A549 (cell line): Measurements from ENCODE around the gene LMTK3. TPM values are rescaled to one million over a fixed set of nuclear protein-coding genes. Genes with fewer than 3 reads are reported as not detected.

Source experiments
- ATAC-seq, 2 experiments: fragments of 200-7000 bp in 1 of 2; fragments of >200 bp in 1 of 2; cut with Nextera tagmentation in 1 of 2; cut with Tn5 transposase in 1 of 2; 3 replicates each; pipeline versions ENCODE4 v1.8.0 to v1.9.1; 2018 to 2020; ENCODE audit warnings: mild to moderate bottlenecking in 1 of 2, moderate library complexity in 1 of 2
- CTCF ChIA-PET: fragments of 300-600 bp; sonication (Branson Sonifier 250); formaldehyde crosslinking; extraction: SDS; loops from one replicate; lab custom pipeline; 2021; ENCODE audit warnings: antibody characterized with exemption, inconsistent platforms; lab: Yijun Ruan, JAX
- POLR2A ChIA-PET: fragments of 350-600 bp; formaldehyde crosslinking; extraction: SDS; loops from one replicate; lab custom pipeline; 2021; ENCODE audit warnings: antibody characterized with exemption, inconsistent platforms; lab: Yijun Ruan, JAX
- DNase-seq, 2 experiments: peaks; one replicate each; pipeline versions ENCODE4 v3.0.0 to v3.0.0-alpha.2; 2011 to 2016; ENCODE audit warnings: low read depth in 1 of 2, low spot score in 1 of 2
- FAIRE-seq: peaks from 2 replicates; lab custom pipeline; 2011; peaks lifted over from hg19 to GRCh38; lab: Jason Lieb, UNC
- H3K27ac ChIP-seq, 2 experiments: fragments of >200 bp; sonication (Bioruptor Twin); formaldehyde crosslinking; 3 replicates each; pipeline ENCODE4 v1.5.1; 2016 to 2017
- H3K4me1 ChIP-seq: fragments of >200 bp; sonication (Bioruptor Twin); formaldehyde crosslinking; 3 replicates; pipeline ENCODE4 v1.6.1; 2016
- H3K4me2 ChIP-seq: fragments of >200 bp; sonication (Bioruptor Twin); formaldehyde crosslinking; 3 replicates; pipeline ENCODE4 v1.6.1; 2016
- H3K4me3 ChIP-seq: fragments of >200 bp; sonication (Bioruptor Twin); formaldehyde crosslinking; 3 replicates; pipeline ENCODE4 v1.5.1; 2016
- H3K9me3 ChIP-seq: fragments of >200 bp; sonication (Bioruptor Twin); formaldehyde crosslinking; 3 replicates; pipeline ENCODE4 v1.6.1; 2016
- CHD2 ChIP-seq: fragments of 150-350 bp; IDR thresholded peaks from 2 replicates; pipeline ENCODE4 v1.6.1; 2014; ENCODE audit warnings: low read length; ENCODE audit not compliant: partially characterized antibody
- CHD4 ChIP-seq: fragments of 200-600 bp; sonication (generic); IDR thresholded peaks from 2 replicates; pipeline ENCODE4 v1.6.1; 2016; ENCODE audit warnings: antibody characterized with exemption, mild to moderate bottlenecking, borderline replicate concordance
- HDAC2 ChIP-seq: fragments of 200-600 bp; sonication (generic); IDR thresholded peaks from 2 replicates; pipeline ENCODE4 v1.6.1; 2016
- HOXA7 ChIP-seq: fragments of 250-450 bp; sonication (Bioruptor Pico); IDR thresholded peaks from 2 replicates; pipeline ENCODE4 v1.5.0; 2020; ENCODE audit warnings: mild to moderate bottlenecking, moderate library complexity
- HOXB5 ChIP-seq: fragments of 250-450 bp; sonication (Bioruptor Pico); IDR thresholded peaks from 2 replicates; pipeline ENCODE4 v1.5.0; 2020; ENCODE audit warnings: mild to moderate bottlenecking, moderate library complexity
- JUN ChIP-seq, 2 experiments: fragments of >200 bp; sonication (Bioruptor Twin); formaldehyde crosslinking; IDR thresholded peaks; 2 replicates in 1 of 2; 3 replicates in 1 of 2; pipeline ENCODE4 v1.6.1; 2016 to 2017
- KDM1A ChIP-seq: fragments of 200-600 bp; sonication (generic); IDR thresholded peaks from 2 replicates; pipeline ENCODE4 v1.6.1; 2016; ENCODE audit warnings: low read depth, mild to moderate bottlenecking
- MYC ChIP-seq: IDR thresholded peaks from 2 replicates; pipeline ENCODE4 v1.6.1; 2012; ENCODE audit warnings: mild to moderate bottlenecking, inconsistent platforms, low read length, improper control_type of control experiment, borderline replicate concordance
- POLR2AphosphoS2 ChIP-seq: conservative IDR thresholded peaks from 2 replicates; pipeline ENCODE4 v1.6.1; 2012; ENCODE audit warnings: low read length, improper control_type of control experiment, inconsistent platforms
- RAD21 ChIP-seq, 2 experiments: fragments of >200 bp in 1 of 2; sonication (Bioruptor Twin) in 1 of 2; formaldehyde crosslinking in 1 of 2; IDR thresholded peaks in 1 of 2; conservative IDR thresholded peaks in 1 of 2; 2 replicates in 1 of 2; 3 replicates in 1 of 2; pipeline ENCODE4 v1.6.1; 2012 to 2018; ENCODE audit warnings: inconsistent platforms in 1 of 2
- RCOR1 ChIP-seq: fragments of 150-350 bp; IDR thresholded peaks from 2 replicates; pipeline ENCODE4 v1.6.1; 2014; ENCODE audit warnings: antibody characterized with exemption, low read length, low read depth
- SMC3 ChIP-seq: fragments of >200 bp; sonication (Bioruptor Twin); formaldehyde crosslinking; IDR thresholded peaks from 3 replicates; pipeline ENCODE4 v1.6.1; 2018; ENCODE audit warnings: inconsistent platforms
- ZFP36 ChIP-seq: fragments of 450-650 bp; IDR thresholded peaks from 2 replicates; pipeline ENCODE4 v1.6.1; 2014; ENCODE audit warnings: borderline replicate concordance; ENCODE audit not compliant: partially characterized antibody
- WGBS: methylation state at CpG from one replicate; pipeline ENCODE4 v1.1.6; 2017; ENCODE audit errors: missing lambda C conversion rate; 5-methylcytosine and 5-hydroxymethylcytosine counted together
- polyA plus RNA-seq, 4 experiments: library from polyadenylated mRNA; depleted of rRNA in 3 of 4; stranded (reverse); fragments of >200 nt; fragmentation: RNase III in 1 of 4; extraction: RNeasy Plus Mini Kit Qiagen cat#74134 plus additional on column Dnase treatment in 1 of 4; gene quantifications; 2 replicates in 3 of 4; 3 replicates in 1 of 4; pipeline ENCODE4 v1.2.3, GENCODE V29; 2011 to 2017
- TF ChIP-seq, protein P1 (sequence below): IDR thresholded peaks from 2 replicates; pipeline ENCODE4 v1.6.1; 2012
- TF ChIP-seq, protein P2 (sequence below): IDR thresholded peaks from 2 replicates; pipeline ENCODE4 v1.6.1; 2012
- TF ChIP-seq, protein P3 (sequence below): fragments of >200 bp; sonication (Bioruptor Twin); formaldehyde crosslinking; IDR thresholded peaks from 3 replicates; pipeline ENCODE4 v1.6.1; 2016
- TF ChIP-seq, protein P4 (sequence below): fragments of >200 bp; sonication (Bioruptor Twin); formaldehyde crosslinking; IDR thresholded peaks from 3 replicates; pipeline ENCODE4 v1.5.1; 2016

The LMTK3 gene
- polyA plus RNA-seq, 2 of the 4 experiments (the other 2 are of a cell fraction) = 0.62 to 6.1 TPM

DNA sequence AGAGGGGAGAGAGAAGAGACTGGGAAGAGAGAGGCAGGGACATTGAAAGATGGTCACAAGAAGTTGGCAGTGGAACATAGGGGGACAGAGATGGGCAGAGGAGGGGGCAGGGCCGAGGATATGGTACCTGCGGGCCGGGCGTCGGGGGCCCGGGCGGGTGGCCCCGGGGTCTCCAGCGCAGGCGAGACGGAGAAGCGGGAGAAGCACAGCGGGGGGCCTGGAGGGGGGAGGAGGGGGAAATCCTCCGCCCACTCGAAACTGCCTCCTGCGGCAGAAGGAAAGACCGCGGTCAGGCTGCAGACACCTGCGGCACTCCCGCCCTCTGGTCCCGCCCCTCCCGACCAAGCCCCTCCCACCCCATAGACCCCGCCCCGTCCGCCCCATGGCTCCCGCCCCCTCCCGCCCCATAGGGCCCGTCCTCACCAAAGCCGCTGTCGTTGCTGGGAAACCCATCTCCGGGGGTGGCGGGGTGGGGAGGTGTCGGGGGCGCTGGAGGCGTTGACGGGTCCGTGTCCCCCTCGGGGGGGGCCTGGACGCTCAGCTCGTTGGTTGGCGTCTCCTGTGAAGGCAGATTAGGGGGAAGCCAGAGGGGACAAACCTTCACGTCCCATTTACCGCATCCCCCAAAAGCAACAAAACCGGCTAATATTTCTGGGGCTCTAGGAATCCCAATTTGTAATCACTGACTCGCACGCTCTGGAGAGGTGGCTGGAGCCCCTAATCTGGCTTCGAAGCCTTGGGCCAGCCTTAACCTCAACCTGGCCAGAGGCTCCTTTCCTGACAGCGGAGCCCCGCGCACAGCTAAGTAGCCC, 20.4 kb downstream of the LMTK3 start:
- Histone ChIP-seq H3K4me2 (peak overlapping the region; percentile 65), H3K4me1 (peaks cover 68% of the 10 kb centered on the region), H3K9me3 (no peaks in the 10 kb centered on the region), H3K4me3 (peak overlapping the region; percentile 22; the same call in 1 of the 3 replicates), H3K27ac (peak overlapping the region; percentile 40 to 94; a peak in 5 of 6 replicates)
- FAIRE-seq = no peak
- peak; percentile 73 to 86 for DNase-seq
- ChIA-PET CTCF (interaction anchor here (0.9 to 9.5 kb wide), 12 partner anchors 11 to 184 kb away, joined by 3 to 268 read pairs (median 30); partner anchors contain the start of genes KDELR1, LMTK3 and SPACA4), POLR2A (interaction anchor here (0.6 to 2.2 kb wide), 2 partner anchors 60 to 93 kb away, joined by 3 to 14 read pairs; no protein-coding TSS in a partner anchor)
- 49% methylated on average over 27 of the region's 50 CpGs for WGBS
- ATAC-seq = peak; percentile 10 to 15; a peak in 4 of 6 replicates
- TF ChIP-seq, protein P1, sequence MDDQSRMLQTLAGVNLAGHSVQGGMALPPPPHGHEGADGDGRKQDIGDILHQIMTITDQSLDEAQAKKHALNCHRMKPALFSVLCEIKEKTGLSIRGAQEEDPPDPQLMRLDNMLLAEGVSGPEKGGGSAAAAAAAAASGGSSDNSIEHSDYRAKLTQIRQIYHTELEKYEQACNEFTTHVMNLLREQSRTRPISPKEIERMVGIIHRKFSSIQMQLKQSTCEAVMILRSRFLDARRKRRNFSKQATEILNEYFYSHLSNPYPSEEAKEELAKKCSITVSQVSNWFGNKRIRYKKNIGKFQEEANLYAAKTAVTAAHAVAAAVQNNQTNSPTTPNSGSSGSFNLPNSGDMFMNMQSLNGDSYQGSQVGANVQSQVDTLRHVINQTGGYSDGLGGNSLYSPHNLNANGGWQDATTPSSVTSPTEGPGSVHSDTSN = 0 out of 2 replicates have a peak, but pooled peaks have one; percentile 32
- TF ChIP-seq CHD4 = no peak

DNA sequence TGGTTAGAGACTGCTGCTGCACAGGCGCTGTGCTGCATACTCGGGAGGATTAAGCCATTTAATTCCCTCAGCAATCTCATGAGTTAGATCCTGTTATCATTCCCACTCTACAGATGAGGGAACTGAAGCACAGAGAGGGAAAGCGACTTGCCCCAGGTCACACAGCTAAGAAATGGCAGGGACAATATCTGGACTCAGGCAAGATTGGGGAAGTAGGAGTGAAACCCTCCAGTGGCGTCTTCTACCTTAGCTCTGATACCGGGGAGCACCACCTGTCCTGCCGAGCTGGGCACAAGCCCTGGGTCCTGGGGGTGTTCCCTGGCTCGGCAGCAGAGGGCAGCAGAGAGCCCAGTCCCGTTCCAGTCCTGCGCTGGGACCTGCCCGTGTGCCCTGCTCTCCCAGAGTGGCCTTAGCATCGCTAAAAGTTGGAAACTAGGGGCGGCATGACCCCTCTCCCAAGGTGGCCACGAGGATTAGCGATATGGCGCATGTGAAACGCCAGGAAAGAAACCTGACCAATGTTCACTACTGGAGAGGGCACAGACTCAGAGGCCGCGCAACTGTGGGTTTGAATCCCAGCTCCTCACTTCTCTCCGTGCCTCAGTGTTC, 21.9 kb downstream of the LMTK3 start:
- Histone ChIP-seq H3K4me1 (peaks cover 75% of the 10 kb centered on the region), H3K27ac (peak overlapping the region; percentile 91 to 94; a peak in 5 of 6 replicates), H3K9me3 (no peaks in the 10 kb centered on the region), H3K4me3 (no peak overlapping the region), H3K4me2 (peak overlapping the region; percentile 65)
- TF ChIP-seq, protein P2, sequence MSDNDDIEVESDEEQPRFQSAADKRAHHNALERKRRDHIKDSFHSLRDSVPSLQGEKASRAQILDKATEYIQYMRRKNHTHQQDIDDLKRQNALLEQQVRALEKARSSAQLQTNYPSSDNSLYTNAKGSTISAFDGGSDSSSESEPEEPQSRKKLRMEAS = peak; percentile 68
- TF ChIP-seq, protein P3, sequence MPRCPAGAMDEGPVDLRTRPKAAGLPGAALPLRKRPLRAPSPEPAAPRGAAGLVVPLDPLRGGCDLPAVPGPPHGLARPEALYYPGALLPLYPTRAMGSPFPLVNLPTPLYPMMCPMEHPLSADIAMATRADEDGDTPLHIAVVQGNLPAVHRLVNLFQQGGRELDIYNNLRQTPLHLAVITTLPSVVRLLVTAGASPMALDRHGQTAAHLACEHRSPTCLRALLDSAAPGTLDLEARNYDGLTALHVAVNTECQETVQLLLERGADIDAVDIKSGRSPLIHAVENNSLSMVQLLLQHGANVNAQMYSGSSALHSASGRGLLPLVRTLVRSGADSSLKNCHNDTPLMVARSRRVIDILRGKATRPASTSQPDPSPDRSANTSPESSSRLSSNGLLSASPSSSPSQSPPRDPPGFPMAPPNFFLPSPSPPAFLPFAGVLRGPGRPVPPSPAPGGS = no peak
- TF ChIP-seq HOXB5 (0 out of 2 replicates have a peak, but pooled peaks have one; percentile 22), HDAC2 (peak; percentile 60; the same call in 1 of the 2 replicates), MYC (0 out of 2 replicates have a peak, but pooled peaks have one; percentile 41), ZFP36 (peak; percentile 93), RCOR1 (peak; percentile 12; the same call in 1 of the 2 replicates), KDM1A (peak; percentile 62; the same call in 1 of the 2 replicates), SMC3 (peak; percentile 91), CHD2 (no peak), RAD21 (conservative IDR thresholded peaks at IDR 0.05 in 1 of 2, IDR thresholded peaks at IDR 0.05 in 1 of 2) (peak; percentile 78 to 85), POLR2AphosphoS2 (no peak), JUN (IDR thresholded peaks at IDR 0.05) (0 out of 5 replicates have a peak, but pooled peaks of 1 of the 2 experiments have one; percentile 25), HOXA7 (no peak)
- TF ChIP-seq, protein P4, sequence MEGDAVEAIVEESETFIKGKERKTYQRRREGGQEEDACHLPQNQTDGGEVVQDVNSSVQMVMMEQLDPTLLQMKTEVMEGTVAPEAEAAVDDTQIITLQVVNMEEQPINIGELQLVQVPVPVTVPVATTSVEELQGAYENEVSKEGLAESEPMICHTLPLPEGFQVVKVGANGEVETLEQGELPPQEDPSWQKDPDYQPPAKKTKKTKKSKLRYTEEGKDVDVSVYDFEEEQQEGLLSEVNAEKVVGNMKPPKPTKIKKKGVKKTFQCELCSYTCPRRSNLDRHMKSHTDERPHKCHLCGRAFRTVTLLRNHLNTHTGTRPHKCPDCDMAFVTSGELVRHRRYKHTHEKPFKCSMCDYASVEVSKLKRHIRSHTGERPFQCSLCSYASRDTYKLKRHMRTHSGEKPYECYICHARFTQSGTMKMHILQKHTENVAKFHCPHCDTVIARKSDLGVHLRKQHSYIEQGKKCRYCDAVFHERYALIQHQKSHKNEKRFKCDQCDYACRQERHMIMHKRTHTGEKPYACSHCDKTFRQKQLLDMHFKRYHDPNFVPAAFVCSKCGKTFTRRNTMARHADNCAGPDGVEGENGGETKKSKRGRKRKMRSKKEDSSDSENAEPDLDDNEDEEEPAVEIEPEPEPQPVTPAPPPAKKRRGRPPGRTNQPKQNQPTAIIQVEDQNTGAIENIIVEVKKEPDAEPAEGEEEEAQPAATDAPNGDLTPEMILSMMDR = peak; percentile 92
- FAIRE-seq (peak; percentile 91), DNase-seq (peak; percentile 83 to 95), ATAC-seq (peak; percentile 16 to 55; a peak in 3 of 6 replicates)
- CTCF ChIA-PET = interaction anchor here (0.5 to 9.5 kb wide), 63 partner anchors 8 to 754 kb away, joined by 3 to 268 read pairs (median 5); partner anchors contain the start of genes EMP3, FAM83E, GRIN2D and GRWD1
- POLR2A ChIA-PET = interaction anchor here (0.6 to 2.2 kb wide), 6 partner anchors 8 to 99 kb away, joined by 3 to 14 read pairs (median 3); no protein-coding TSS in a partner anchor
- WGBS = 30% methylated on average over 15 of the region's 19 CpGs
